GM20431 (cell line): Measurements from ENCODE around the gene ACAP3.
"Not testable (repeated sequence)": the region's sequence is repeated elsewhere in the genome, so short reads cannot be mapped to it uniquely, and the experiment has no call there.

ENCODE experiments used
- in situ Hi-C: fragments of 300-500 bp; cut with MseI, MboI; formaldehyde crosslinking; loops from one replicate; pipeline ENCODE4 v1.15.0; 2020; ENCODE audit warnings: low sequenced_read_pairs; ENCODE audit not compliant: unreplicated experiment

ACAP3 gene

DNA sequence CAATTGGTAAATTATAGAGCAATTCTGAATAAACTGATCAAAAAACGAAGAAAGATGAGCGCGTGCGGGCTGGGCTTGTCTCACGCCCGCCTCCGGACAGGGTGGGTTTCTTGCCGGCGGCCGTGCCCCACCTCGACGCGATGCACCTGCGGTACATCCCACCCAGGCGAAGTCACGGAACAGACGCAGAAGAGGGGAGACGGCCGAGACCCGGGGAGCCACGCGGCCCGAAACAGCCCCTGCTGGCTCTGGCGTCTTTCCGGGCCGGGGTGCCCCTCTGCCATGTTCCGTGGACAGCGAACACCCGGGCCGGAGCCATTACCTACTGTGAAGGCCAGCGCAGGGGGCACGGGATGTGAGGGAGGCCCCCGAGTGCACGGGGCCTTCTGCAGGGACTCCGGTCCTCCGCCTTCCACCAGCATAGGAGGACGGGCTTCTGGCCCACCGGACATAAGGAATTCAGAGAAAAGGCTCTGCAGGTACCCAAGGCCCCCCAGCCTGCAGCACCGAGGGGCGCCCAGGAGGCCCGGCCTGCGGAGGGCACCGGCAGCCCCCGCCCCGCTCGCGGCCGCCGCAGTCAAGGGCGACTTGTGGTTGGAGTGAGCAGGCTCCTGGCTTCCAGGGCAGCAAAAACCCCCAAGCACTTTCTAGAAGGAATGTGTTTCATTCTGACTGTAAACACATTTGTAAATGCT is 53.6 kb downstream of the ACAP3 start:
- in situ Hi-C loops = no loop called here

DNA sequence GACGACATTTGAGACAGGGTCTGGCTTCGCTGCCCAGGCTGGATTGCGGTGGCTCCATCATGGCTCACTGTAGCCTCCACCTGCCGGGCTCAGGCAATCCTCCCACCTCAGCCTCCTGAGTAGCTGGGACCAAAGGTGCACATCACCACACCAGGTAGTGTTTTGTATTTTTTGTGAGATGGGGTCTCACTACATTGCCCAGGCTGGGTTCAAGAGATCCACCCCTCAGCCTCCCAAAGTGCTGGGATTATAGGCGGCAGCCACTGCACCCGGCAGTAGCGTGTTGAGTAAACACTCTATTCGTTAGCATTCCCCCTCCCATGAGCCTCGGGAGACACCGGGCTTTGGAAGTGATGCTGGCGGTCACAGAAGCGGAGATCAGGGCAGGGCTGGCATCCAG is 54.4 kb downstream of the ACAP3 start:
- in situ Hi-C loops = no loop called here

DNA sequence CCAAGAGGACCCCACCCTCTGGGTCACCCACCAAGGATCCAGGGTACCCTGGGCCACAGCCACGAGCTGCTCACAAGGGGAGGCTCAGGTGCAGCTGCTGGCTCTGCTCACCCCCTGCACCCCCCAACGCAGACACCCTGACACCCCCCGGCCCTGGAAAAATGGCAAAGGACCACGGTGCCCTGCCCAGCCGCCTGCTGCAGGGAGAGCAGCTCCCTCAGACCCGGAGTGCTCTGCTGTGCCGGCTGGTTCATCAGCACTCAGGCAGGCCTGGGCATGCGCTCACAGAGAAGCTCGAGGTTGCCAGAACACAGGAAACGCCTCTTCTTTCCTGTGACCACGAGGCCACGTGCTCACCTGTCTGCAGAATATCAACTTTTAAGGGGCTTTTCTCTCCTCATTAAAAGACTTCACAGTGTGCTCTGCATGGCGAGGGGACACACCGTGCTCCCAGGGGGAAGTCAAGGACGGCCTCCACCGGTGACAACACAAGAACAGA is 56.9 kb downstream of the ACAP3 start:
- in situ Hi-C loops = no loop called here

DNA sequence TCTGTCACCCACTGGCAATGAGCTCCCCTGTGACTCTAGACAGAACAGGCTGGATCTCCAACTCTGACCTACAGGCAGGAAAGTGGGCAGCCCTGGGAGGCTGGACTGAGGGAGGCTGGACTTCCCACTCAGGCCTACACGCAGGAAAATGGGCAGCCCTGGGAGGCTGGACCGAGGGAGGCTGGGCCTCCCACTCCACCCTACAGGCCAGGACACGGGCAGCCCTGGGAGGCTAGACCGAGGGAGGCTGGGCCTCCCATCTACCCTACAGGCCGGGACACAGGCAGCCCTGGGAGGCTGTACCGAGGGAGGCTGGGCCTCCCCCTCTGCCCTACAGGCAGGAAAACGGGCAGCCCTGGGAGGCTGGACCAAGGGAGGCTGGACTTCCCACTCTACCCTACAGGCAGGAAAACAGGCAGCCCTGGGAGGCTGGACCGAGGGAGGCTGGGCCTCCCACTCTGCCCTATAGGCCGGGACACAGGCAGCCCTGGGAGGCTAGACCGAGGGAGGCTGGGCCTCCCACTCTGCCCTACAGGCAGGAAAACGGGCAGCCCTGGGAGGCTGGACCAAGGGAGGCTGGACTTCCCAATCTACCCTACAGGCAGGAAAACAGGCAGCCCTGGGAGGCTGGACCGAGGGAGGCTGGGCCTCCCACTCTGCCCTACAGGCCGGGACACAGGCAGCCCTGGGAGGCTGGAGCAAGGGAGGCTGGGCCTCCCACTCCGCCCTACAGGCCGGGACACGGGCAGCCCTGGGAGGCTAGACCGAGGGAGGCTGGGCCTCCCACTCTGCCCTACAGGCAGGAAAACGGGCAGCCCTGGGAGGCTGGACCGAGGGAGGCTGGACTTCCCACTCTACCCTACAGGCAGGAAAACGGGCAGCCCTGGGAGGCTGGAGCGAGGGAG is 59.5 kb downstream of the ACAP3 start:
- in situ Hi-C loops = not testable (repeated sequence)

GRCh38 chr1:1247341-1247913 is 60.3 kb downstream of the ACAP3 start:
- in situ Hi-C loops = no loop called here

- in situ Hi-C loops = no loop called here
Measured at GRCh38 chr1:1246577-1247340, 61.0 kb downstream of the ACAP3 start, which contains the start of gene C1QTNF12. Gene C1QTNF12 (minus strand): TSS chr1:1246722. CDS start chr1:1246690, 32 bp downstream.

GRCh38 chr1:1245817-1246576 is 61.7 kb downstream of the ACAP3 start:
- in situ Hi-C loops = no loop called here

- in situ Hi-C loops = no loop called here
Measured at GRCh38 chr1:1245178-1245816, 62.4 kb downstream of the ACAP3 start.

DNA sequence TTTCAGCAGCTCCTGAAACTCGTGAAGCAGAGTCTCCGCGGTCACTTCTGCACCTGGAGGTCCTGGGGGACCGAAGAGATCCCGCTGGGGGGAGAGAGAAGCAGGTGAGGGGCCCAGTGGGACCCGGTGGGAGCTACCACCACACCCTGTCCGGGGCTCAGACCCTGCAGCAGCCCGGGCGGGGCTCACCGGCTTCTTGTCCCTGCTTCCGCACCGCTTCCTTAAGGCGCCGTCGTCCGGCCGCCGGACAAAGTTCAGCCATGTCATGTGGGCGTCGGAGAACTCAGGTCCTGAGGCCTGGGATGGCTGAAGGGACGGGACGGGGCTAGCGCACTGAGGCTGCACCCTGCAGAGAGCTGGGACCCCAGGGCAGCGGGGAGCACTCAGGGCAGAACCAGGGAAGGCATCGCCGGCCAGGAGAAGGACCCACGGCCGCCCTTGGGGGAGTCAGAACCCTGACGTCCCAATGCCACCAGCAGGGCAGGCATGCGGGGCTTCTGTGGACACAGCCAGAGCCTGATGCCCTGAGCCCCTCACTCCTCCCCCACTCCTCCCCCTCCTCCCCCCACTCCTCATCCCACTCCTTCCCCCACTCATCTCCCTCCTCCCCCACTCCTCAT is 63.4 kb downstream of the ACAP3 start:
- in situ Hi-C loops = no loop called here

- in situ Hi-C loops = no loop called here
Measured at GRCh38 chr1:1243807-1244191, 63.9 kb downstream of the ACAP3 start.

- in situ Hi-C loops = no loop called here
Measured at GRCh38 chr1:1243266-1243660, 64.5 kb downstream of the ACAP3 start.

DNA sequence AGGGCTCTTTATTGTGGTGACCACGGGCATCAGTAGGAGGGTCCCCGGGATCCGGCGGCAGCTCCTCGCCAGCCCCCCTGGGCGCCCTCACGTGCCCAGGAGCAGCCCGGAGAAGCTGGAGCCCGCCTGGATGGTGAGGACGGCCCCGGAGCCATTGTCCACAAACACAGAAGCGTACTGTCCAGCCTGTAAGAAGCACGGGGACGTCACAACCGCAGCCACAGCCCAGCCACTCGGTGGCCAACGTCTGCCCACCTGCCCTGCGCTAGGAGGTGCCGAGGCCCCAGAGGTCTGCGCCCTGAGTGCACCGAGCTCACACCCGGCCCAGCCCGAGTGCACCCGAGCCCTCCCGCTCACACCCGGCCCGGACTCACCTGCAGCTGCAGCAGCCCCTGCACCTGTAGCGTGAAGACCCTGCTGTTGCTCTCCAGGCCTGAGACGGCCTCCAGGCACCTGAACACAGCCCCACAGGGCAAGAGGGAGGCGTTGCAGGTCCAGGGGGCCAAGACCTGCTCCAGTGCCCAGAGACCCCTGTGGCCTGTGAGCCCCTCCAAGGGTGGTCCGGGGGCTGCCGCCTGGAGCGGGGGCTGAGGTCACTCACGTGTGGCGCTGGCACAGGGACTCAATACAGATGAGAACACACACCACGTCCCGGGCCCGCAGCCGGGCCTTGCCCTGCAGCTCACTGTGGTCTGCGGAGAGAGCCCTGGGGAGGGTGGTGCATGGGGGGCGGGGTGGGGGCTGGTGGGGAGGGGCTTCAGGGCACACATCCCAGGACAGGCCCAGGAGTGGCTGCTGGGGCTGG is 65.1 kb downstream of the ACAP3 start:
- in situ Hi-C loops = no loop called here
